GM19438 (cell line): ENCODE results near the gene SOX8.

Experiments
- ATAC-seq: cut with Tn5 transposase; IDR thresholded peaks from one replicate; pipeline ENCODE4 v1.9.1; 2021; ENCODE audit warnings: low read depth; ENCODE audit not compliant: unreplicated experiment

The SOX8 gene

GRCh38 chr16:971981-972315 is 9.6 kb upstream of the SOX8 start:
- ATAC-seq = no peak

- no peak for ATAC-seq
Measured at GRCh38 chr16:972316-973002, 9.1 kb upstream of the SOX8 start.

GRCh38 chr16:973366-973765 is 8.2 kb upstream of the SOX8 start:
- ATAC-seq = no peak

GRCh38 chr16:974001-974601 is 7.5 kb upstream of the SOX8 start:
- no peak for ATAC-seq

- no peak for ATAC-seq
Measured at GRCh38 chr16:974611-975261, 6.8 kb upstream of the SOX8 start.

- ATAC-seq = no peak
Measured at GRCh38 chr16:975291-975690, 6.3 kb upstream of the SOX8 start.

- ATAC-seq = no peak
Measured at GRCh38 chr16:976389-976931, 5.1 kb upstream of the SOX8 start.

- no peak for ATAC-seq
Measured at GRCh38 chr16:977081-977701, 4.4 kb upstream of the SOX8 start.

- no peak for ATAC-seq
Measured at GRCh38 chr16:977896-978295, 3.7 kb upstream of the SOX8 start.

GRCh38 chr16:978403-978802 is 3.2 kb upstream of the SOX8 start:
- ATAC-seq = no peak

GRCh38 chr16:979147-979546 is 2.4 kb upstream of the SOX8 start:
- ATAC-seq = no peak

GRCh38 chr16:979859-980594 is 1.5 kb upstream of the SOX8 start:
- no peak for ATAC-seq

- no peak for ATAC-seq
Measured at GRCh38 chr16:980595-980854, 1.0 kb upstream of the SOX8 start.

GRCh38 chr16:982145-983043 is 824 bp downstream of the SOX8 start:
- ATAC-seq = no peak

- ATAC-seq = no peak
Measured at GRCh38 chr16:983044-984030, 1.8 kb downstream of the SOX8 start.

- ATAC-seq = no peak
Measured at GRCh38 chr16:984121-984694, 2.6 kb downstream of the SOX8 start.

- ATAC-seq = no peak
Measured at GRCh38 chr16:984736-985636, 3.4 kb downstream of the SOX8 start.
